CD4-positive, alpha-beta T cell treated with Interleukin-21 for 1 hour (primary cell): ENCODE measurements around the gene PRKAG1.

Experiments
- DNase-seq: peaks from one replicate; pipeline ENCODE4 v3.0.0-alpha.2; 2020

PRKAG1 gene

GRCh38 chr12:49000346-49000745 lies 18.2 kb downstream of the PRKAG1 start:
- no peak for DNase-seq

- DNase-seq: peak; percentile 44
These were observed 19.0 kb downstream of the PRKAG1 start, which contains the start of gene DDN for GRCh38 chr12:48999371-49000131. DDN (minus strand) TSS chr12:48999375; CDS start chr12:48999287, 88 bp downstream.

- DNase-seq: peak; percentile 30
These were observed 19.9 kb downstream of the PRKAG1 start for GRCh38 chr12:48998497-48999353.

GRCh38 chr12:48997719-48998496 lies 20.7 kb downstream of the PRKAG1 start:
- peak; percentile 39 for DNase-seq

- DNase-seq: peak; percentile 67
These were observed 21.5 kb downstream of the PRKAG1 start for GRCh38 chr12:48996794-48997718.

GRCh38 chr12:48995086-48995879 lies 23.3 kb downstream of the PRKAG1 start:
- DNase-seq: peak; percentile 59

GRCh38 chr12:48994224-48995085 lies 24.1 kb downstream of the PRKAG1 start:
- DNase-seq: no peak

GRCh38 chr12:48993787-48994186 lies 24.8 kb downstream of the PRKAG1 start:
- DNase-seq: no peak

- no peak for DNase-seq
These were observed 27.1 kb downstream of the PRKAG1 start for GRCh38 chr12:48991247-48992050.

- DNase-seq: no peak
These were observed 28.0 kb downstream of the PRKAG1 start for GRCh38 chr12:48990552-48990951.

GRCh38 chr12:48988030-48988649 lies 30.4 kb downstream of the PRKAG1 start:
- DNase-seq: peak; percentile 75

GRCh38 chr12:48986720-48987291 lies 31.8 kb downstream of the PRKAG1 start:
- DNase-seq: no peak

GRCh38 chr12:48985901-48986300 lies 32.7 kb downstream of the PRKAG1 start:
- no peak for DNase-seq

GRCh38 chr12:48985475-48985897 lies 33.1 kb downstream of the PRKAG1 start:
- no peak for DNase-seq

- DNase-seq: no peak
These were observed 36.0 kb downstream of the PRKAG1 start for GRCh38 chr12:48982397-48983080.

GRCh38 chr12:48981757-48982157 lies 36.8 kb downstream of the PRKAG1 start:
- no peak for DNase-seq

- peak; percentile 60 for DNase-seq
These were observed 37.4 kb downstream of the PRKAG1 start for GRCh38 chr12:48980953-48981756.
